SU-DHL-6 (cell line): ENCODE data around the gene CCDC141.

Experiments
- H2AFZ ChIP-seq: fragments of 200-600 bp; sonication (generic); 2 replicates; pipeline ENCODE4 v1.6.1; 2014; ENCODE audit warnings: low read depth, mild to moderate bottlenecking, moderate library complexity, mixed read lengths, antibody characterized with exemption, low read length; ENCODE audit not compliant: severe bottlenecking
- H3F3A ChIP-seq: fragments of 200-600 bp; shearing (Covaris generic); 2 replicates; pipeline ENCODE4 v1.6.0; 2016; ENCODE audit warnings: antibody characterized with exemption, mild to moderate bottlenecking; ENCODE audit not compliant: insufficient read depth
- H3K27ac ChIP-seq: fragments of 200-600 bp; sonication (generic); 2 replicates; pipeline ENCODE4 v1.5.1; 2016; ENCODE audit warnings: low read depth, mild to moderate bottlenecking, low read length, moderate library complexity, mixed read lengths
- H3K27me3 ChIP-seq: fragments of 200-600 bp; sonication (generic), shearing (Covaris generic); 2 replicates; pipeline ENCODE4 v1.6.0; 2014; ENCODE audit warnings: mild to moderate bottlenecking, low read length
- H3K36me3 ChIP-seq: fragments of 200-600 bp; sonication (generic); 2 replicates; pipeline ENCODE4 v1.6.1; 2014; ENCODE audit warnings: mild to moderate bottlenecking, low read length, mixed read lengths
- H3K4me2 ChIP-seq: fragments of 300-600, 200-600 bp; shearing (Covaris generic), sonication (generic); 2 replicates; pipeline ENCODE4 v1.6.0; 2014; ENCODE audit warnings: low read length, low read depth, mild to moderate bottlenecking; ENCODE audit not compliant: poor library complexity, severe bottlenecking
- H3K4me3 ChIP-seq: fragments of 200-600 bp; sonication (generic); 2 replicates; pipeline ENCODE4 v1.5.1; 2014; ENCODE audit warnings: antibody characterized with exemption, low read length, mild to moderate bottlenecking, mixed read lengths; ENCODE audit not compliant: insufficient read depth, poor library complexity, severe bottlenecking
- H3K79me2 ChIP-seq: fragments of 200-600 bp; sonication (generic); 2 replicates; pipeline ENCODE4 v1.6.1; 2014; ENCODE audit warnings: mild to moderate bottlenecking, low read length, moderate library complexity; ENCODE audit not compliant: insufficient read depth
- H3K9ac ChIP-seq: fragments of 200-600 bp; sonication (generic); 2 replicates; pipeline ENCODE4 v1.7.0; 2014; ENCODE audit warnings: mild to moderate bottlenecking, low read length
- H3K9me2 ChIP-seq: fragments of 200-600 bp; sonication (generic); replicated peaks from 2 replicates; pipeline ENCODE4 v1.6.1; 2014; ENCODE audit warnings: low read length; ENCODE audit not compliant: insufficient read depth
- H3K9me3 ChIP-seq: fragments of 200-600 bp; sonication (generic); 2 replicates; pipeline ENCODE4 v1.6.1; 2014; ENCODE audit warnings: low read length, mixed read lengths; ENCODE audit not compliant: insufficient read depth
- H4K20me1 ChIP-seq: fragments of 200-600 bp; sonication (generic); 2 replicates; pipeline ENCODE4 v1.6.1; 2014; ENCODE audit warnings: low read depth, mild to moderate bottlenecking, antibody characterized with exemption, low read length, moderate library complexity, mixed read lengths
- EZH2phosphoT487 ChIP-seq: fragments of 200-600 bp; sonication (generic), shearing (Covaris generic); conservative IDR thresholded peaks from 2 replicates; pipeline ENCODE4 v1.6.1; 2018; ENCODE audit warnings: mild to moderate bottlenecking, antibody characterized with exemption, low read length, moderate library complexity, mixed read lengths
- TF ChIP-seq, protein P1 (sequence below): fragments of 200-600 bp; sonication (generic); IDR thresholded peaks from one replicate; pipeline ENCODE4 v1.5.1; 2017; ENCODE audit warnings: antibody characterized with exemption, mild to moderate bottlenecking, low read length, moderate library complexity; ENCODE audit not compliant: insufficient read depth, poor library complexity, severe bottlenecking

Gene CCDC141

DNA sequence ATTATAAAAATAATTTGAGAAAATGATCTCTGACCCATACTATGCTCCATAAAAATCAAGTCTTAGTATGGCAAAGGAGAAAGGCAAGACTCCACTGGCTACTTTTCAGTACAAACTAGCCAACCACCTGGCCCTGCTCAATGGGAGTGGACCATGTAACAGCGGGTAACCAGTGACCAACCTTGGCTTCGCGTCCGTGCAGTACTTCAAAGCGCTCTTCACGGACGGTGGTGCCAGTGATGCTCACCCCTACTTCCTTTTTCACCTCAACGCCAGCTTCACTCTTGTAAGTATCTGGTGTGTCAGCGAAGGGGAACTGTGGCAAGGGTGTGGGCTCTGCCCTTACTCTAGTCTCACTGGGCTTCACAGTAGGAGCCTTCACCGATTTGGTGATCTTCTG lies 266.0 kb downstream of the CCDC141 start:
- Histone ChIP-seq H3K79me2 (no peaks in the 10 kb centered on the region), H3K9ac (no peak overlapping the region), H2AFZ (no peak overlapping the region), H3K4me3 (no peak overlapping the region), H3K36me3 (no peaks in the 10 kb centered on the region), H3K27me3 (no peaks in the 10 kb centered on the region), H3F3A (no peaks in the 10 kb centered on the region), H3K9me2 (no peaks in the 10 kb centered on the region), H3K4me2 (no peak overlapping the region), H3K9me3 (no peaks in the 10 kb centered on the region), H3K27ac (no peak overlapping the region), H4K20me1 (no peaks in the 10 kb centered on the region)
- TF ChIP-seq, protein P1, sequence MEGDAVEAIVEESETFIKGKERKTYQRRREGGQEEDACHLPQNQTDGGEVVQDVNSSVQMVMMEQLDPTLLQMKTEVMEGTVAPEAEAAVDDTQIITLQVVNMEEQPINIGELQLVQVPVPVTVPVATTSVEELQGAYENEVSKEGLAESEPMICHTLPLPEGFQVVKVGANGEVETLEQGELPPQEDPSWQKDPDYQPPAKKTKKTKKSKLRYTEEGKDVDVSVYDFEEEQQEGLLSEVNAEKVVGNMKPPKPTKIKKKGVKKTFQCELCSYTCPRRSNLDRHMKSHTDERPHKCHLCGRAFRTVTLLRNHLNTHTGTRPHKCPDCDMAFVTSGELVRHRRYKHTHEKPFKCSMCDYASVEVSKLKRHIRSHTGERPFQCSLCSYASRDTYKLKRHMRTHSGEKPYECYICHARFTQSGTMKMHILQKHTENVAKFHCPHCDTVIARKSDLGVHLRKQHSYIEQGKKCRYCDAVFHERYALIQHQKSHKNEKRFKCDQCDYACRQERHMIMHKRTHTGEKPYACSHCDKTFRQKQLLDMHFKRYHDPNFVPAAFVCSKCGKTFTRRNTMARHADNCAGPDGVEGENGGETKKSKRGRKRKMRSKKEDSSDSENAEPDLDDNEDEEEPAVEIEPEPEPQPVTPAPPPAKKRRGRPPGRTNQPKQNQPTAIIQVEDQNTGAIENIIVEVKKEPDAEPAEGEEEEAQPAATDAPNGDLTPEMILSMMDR: no peak
- TF ChIP-seq EZH2phosphoT487: no peak

DNA sequence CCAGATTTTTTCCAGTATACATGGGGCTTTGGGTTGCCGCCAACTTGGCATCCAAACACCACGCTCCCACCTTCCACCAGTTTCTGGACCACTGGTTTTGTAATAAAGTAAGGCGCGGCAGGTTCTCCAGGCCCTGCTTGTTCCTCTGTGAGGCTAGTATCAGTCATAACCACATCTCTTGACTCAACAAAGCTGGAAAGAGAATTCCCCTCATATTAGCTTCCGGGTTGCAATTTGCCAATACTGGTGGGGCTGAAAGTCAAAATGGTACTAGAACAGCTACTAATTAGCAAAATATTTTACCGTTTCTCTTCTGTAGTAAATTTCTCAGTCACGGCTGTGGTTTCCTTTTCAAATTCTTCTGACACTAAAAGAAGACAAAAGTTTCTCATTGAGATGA lies 267.7 kb downstream of the CCDC141 start:
- no peak overlapping the region for H3K4me3 ChIP-seq
- no peaks in the 10 kb centered on the region for H4K20me1 ChIP-seq
- no peaks in the 10 kb centered on the region for H3K9me2 ChIP-seq
- H2AFZ ChIP-seq: no peak overlapping the region
- no peaks in the 10 kb centered on the region for H3K36me3 ChIP-seq
- H3K9me3 ChIP-seq: no peaks in the 10 kb centered on the region
- H3F3A ChIP-seq: no peaks in the 10 kb centered on the region
- H3K27ac ChIP-seq: no peak overlapping the region
- H3K27me3 ChIP-seq: no peaks in the 10 kb centered on the region
- H3K79me2 ChIP-seq: no peaks in the 10 kb centered on the region
- H3K4me2 ChIP-seq: no peak overlapping the region
- H3K9ac ChIP-seq: no peak overlapping the region
- TF ChIP-seq, protein P1: no peak
- no peak for TF ChIP-seq EZH2phosphoT487
